Panc1 (cell line): ENCODE measurements around the gene LIPA.

Experiments
- POLR2AphosphoS5 ChIP-seq: IDR thresholded peaks from 2 replicates; pipeline ENCODE4 v1.6.1; 2012; ENCODE audit warnings: mild to moderate bottlenecking, low read depth, low read length, moderate library complexity
- SIN3A ChIP-seq: IDR thresholded peaks from 2 replicates; pipeline ENCODE4 v1.6.1; 2012; ENCODE audit warnings: low read depth, mild to moderate bottlenecking, low read length, moderate library complexity, borderline replicate concordance; ENCODE audit not compliant: insufficient read depth
- TF ChIP-seq, protein P1 (sequence below), 2 experiments: IDR thresholded peaks; 2 replicates each; pipeline ENCODE4 v1.6.1; 2011 to 2012; ENCODE audit warnings: low read depth in 2 of 2, control low read depth in 1 of 2, low read length in 1 of 2, mild to moderate bottlenecking in 1 of 2, moderate library complexity in 1 of 2; ENCODE audit not compliant: insufficient read depth in 1 of 2
- TF ChIP-seq, protein P2 (sequence below): fragments of 450-650 bp; IDR thresholded peaks from 2 replicates; pipeline ENCODE4 v1.5.1; 2017; ENCODE audit warnings: mild to moderate bottlenecking

GRCh38 chr10:89271532-89271931, 20.0 kb upstream of the LIPA start:
- TF ChIP-seq POLR2AphosphoS5 = no peak
- TF ChIP-seq, protein P1, sequence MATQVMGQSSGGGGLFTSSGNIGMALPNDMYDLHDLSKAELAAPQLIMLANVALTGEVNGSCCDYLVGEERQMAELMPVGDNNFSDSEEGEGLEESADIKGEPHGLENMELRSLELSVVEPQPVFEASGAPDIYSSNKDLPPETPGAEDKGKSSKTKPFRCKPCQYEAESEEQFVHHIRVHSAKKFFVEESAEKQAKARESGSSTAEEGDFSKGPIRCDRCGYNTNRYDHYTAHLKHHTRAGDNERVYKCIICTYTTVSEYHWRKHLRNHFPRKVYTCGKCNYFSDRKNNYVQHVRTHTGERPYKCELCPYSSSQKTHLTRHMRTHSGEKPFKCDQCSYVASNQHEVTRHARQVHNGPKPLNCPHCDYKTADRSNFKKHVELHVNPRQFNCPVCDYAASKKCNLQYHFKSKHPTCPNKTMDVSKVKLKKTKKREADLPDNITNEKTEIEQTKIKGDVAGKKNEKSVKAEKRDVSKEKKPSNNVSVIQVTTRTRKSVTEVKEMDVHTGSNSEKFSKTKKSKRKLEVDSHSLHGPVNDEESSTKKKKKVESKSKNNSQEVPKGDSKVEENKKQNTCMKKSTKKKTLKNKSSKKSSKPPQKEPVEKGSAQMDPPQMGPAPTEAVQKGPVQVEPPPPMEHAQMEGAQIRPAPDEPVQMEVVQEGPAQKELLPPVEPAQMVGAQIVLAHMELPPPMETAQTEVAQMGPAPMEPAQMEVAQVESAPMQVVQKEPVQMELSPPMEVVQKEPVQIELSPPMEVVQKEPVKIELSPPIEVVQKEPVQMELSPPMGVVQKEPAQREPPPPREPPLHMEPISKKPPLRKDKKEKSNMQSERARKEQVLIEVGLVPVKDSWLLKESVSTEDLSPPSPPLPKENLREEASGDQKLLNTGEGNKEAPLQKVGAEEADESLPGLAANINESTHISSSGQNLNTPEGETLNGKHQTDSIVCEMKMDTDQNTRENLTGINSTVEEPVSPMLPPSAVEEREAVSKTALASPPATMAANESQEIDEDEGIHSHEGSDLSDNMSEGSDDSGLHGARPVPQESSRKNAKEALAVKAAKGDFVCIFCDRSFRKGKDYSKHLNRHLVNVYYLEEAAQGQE (IDR thresholded peaks at IDR 0.05; ENCODE audit: insufficient read depth in 1 of 2, low read depth in 2 of 2, low read length in 1 of 2) = no peak
- TF ChIP-seq, protein P2, sequence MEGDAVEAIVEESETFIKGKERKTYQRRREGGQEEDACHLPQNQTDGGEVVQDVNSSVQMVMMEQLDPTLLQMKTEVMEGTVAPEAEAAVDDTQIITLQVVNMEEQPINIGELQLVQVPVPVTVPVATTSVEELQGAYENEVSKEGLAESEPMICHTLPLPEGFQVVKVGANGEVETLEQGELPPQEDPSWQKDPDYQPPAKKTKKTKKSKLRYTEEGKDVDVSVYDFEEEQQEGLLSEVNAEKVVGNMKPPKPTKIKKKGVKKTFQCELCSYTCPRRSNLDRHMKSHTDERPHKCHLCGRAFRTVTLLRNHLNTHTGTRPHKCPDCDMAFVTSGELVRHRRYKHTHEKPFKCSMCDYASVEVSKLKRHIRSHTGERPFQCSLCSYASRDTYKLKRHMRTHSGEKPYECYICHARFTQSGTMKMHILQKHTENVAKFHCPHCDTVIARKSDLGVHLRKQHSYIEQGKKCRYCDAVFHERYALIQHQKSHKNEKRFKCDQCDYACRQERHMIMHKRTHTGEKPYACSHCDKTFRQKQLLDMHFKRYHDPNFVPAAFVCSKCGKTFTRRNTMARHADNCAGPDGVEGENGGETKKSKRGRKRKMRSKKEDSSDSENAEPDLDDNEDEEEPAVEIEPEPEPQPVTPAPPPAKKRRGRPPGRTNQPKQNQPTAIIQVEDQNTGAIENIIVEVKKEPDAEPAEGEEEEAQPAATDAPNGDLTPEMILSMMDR = no peak
- TF ChIP-seq SIN3A = no peak
